ENCODE data around the gene TMEM63B. TPM values are rescaled to one million over a fixed set of nuclear protein-coding genes. Genes with fewer than 3 reads are reported as not detected.
"Not testable (repeated sequence)": the region's sequence is repeated elsewhere in the genome, so short reads cannot be mapped to it uniquely, and the experiment has no call there.

TMEM63B gene
- total RNA-seq, 3 donors from 2014 or later, result 17.4 to 22.6 (median 17.5) TPM

DNA sequence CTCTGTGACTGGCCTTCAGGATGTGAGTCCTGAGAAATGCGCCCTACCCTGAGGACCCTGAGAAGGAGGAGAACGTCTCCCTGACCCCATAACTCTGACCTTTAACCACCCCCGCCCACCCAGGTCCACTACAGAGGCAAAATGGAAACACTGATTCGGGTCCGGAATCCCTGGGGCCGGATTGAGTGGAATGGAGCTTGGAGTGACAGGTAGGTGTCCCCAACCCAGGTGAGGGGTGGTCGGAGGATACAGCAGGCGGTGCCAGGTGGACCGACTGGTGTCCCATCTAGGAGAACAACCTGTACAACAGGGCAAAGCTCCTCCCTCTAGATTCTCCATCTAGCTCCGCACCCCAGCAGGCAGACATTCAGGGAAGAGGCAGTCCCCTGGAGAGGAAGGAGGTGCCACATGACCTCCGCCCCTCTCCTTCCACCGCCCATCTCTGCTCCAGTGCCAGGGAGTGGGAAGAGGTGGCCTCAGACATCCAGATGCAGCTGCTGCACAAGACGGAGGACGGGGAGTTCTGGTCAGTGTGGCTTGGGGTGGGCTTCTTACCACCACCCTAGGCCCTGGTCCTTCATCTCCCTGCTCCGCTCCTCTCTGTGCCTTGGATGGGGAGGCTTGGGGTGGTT lies 48.9 kb downstream of the TMEM63B start:
- no peak for ATAC-seq
- peaks cover 14% of the 10 kb centered on the region for H3K4me1 Mint-ChIP-seq (ENCODE audit: low read depth)
- H3K4me3 Mint-ChIP-seq, result no peak overlapping the region
- no peak for DNase-seq
- H3K27me3 Mint-ChIP-seq (ENCODE audit: low read depth), result peaks cover 3% of the 10 kb centered on the region
- H3K9me3 Mint-ChIP-seq, result no peaks in the 10 kb centered on the region
- no peaks in the 10 kb centered on the region for H3K36me3 Mint-ChIP-seq (ENCODE audit: insufficient read depth)

DNA sequence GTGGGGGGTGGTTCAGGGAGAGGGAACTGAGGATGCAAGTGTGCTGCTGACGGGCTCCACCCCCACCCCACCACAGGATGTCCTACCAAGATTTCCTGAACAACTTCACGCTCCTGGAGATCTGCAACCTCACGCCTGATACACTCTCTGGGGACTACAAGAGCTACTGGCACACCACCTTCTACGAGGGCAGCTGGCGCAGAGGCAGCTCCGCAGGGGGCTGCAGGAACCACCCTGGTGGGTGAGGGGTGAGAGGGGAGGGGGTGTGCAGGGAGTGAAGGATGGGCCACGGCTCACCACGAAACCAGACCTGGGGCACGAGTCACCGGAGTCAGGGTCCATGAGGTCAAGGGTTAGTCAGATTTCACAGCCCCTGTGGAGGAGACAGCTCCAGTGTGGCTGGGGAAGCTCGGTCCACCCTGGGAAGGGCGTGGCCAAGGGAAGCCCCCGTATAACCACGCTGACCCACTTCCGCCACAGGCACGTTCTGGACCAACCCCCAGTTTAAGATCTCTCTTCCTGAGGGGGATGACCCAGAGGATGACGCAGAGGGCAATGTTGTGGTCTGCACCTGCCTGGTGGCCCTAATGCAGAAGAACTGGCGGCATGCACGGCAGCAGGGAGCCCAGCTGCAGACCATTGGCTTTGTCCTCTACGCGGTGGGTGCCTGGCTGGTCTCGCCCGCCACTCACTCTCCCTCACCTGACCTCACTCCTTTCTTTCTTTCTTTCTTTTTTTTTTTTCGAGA lies 49.6 kb downstream of the TMEM63B start:
- peak; percentile 47 for ATAC-seq
- no peaks in the 10 kb centered on the region for H3K9me3 Mint-ChIP-seq
- H3K4me1 Mint-ChIP-seq (ENCODE audit: low read depth), result peaks cover 14% of the 10 kb centered on the region
- peaks cover 3% of the 10 kb centered on the region for H3K27me3 Mint-ChIP-seq (ENCODE audit: low read depth)
- H3K4me3 Mint-ChIP-seq, result peak overlapping the region; percentile 38
- H3K36me3 Mint-ChIP-seq (ENCODE audit: insufficient read depth), result no peaks in the 10 kb centered on the region
- DNase-seq, result no peak

DNA sequence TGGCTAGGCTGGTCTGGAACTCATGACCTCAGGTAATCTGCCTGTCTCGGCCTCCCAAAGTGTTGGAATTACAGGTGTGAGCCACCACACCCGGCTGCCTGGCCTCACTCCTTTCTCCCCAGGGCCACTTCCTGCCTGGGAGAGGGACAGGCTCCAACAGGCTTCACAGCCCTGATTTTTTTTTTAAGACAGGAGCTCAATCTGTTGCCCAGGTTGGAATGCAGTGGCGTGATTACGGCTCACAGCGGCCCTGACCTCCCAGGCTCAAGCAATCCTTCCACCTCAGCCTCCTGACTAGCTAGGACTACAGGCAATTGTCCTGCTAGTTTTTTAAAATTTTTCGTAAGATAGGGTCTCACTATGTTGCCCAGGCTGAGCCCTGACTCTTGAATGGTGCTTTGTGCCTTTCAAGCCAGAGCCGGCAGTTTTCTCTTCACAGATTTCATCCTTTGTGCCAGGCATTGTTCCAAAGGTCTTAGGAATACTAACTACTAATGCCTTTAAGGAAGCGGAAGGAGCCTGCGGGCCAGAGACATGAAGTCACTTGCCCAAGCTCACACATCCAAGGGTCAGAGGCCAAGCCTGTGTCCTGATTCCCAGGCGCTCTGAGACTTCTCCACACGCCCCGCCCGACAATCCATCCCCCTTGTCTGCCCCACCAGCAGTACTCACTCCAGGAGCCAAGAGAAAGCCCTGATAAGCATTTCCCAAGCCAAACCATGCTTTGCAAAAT lies 50.5 kb downstream of the TMEM63B start:
- Mint-ChIP-seq H3K4me1 (ENCODE audit: low read depth) (peaks cover 5% of the 10 kb centered on the region), H3K27me3 (ENCODE audit: low read depth) (peaks cover 3% of the 10 kb centered on the region), H3K4me3 (no peak overlapping the region)

DNA sequence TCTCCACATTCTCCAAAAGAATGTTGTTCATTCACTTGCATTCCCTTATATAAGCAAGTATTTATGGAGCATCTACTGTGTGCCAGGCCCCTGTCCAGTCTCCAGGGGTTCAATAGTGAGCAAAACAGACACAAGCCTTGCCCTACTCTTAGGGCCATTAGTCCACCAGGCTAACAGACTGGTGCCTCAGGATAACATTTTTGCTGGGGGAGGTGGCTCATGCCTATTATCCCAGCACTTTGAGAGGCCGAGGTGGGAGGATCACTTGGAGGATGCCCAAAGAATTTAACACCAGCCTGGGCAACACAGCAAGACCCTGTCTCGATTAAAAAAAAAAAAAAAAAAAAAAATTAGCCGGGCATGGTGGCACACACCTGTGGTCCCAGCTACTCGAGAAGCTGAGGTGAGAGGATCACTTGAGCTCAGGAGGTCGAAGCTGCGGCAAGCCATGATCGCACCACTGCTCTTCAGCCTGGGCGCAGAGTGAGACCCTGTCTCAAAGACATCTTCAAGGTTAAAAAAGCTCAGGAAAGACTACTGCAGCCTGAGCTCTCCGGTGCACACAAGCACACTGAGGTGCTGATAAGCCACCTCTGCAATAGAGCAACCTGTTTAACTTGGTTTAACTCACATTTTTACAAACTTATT lies 51.2 kb downstream of the TMEM63B start:
- DNase-seq (no peak), ATAC-seq (no peak)
- H3K9me3 Mint-ChIP-seq, result no peaks in the 10 kb centered on the region
- H3K27me3 Mint-ChIP-seq (ENCODE audit: low read depth), result peaks cover 3% of the 10 kb centered on the region
- peaks cover 5% of the 10 kb centered on the region for H3K4me1 Mint-ChIP-seq (ENCODE audit: low read depth)
- no peaks in the 10 kb centered on the region for H3K36me3 Mint-ChIP-seq (ENCODE audit: insufficient read depth)
- H3K4me3 Mint-ChIP-seq, result no peak overlapping the region

More for the DNA sequence above, 50.5 kb downstream of the TMEM63B start:
- no peaks in the 10 kb centered on the region for H3K9me3 Mint-ChIP-seq
- DNase-seq (no peak), ATAC-seq (no peak)
- H3K36me3 Mint-ChIP-seq (ENCODE audit: insufficient read depth), result no peaks in the 10 kb centered on the region

DNA sequence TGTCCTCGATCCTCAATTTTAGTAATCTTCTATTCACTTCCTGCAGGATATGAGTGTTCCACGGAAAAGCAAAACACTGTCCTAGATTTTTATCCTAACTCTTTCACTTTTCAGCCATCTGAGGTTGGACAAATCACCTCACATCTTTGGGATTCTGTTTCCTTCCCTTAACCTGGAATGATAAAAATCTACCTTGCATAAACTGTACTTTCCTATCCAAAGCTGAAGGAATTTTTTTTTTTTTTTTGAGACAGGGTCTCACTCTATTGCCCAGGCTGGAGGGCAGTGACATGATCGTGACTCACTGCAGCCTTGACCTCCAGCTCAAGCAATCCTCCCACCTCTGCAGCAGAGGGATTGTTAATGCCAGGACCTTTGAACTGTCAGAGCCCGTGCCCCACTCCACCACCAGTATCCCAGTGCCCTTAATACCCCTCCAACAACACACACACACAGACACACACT lies 51.8 kb downstream of the TMEM63B start:
- H3K27me3 Mint-ChIP-seq (ENCODE audit: low read depth), result peaks cover 3% of the 10 kb centered on the region
- no peaks in the 10 kb centered on the region for H3K9me3 Mint-ChIP-seq
- H3K4me1 Mint-ChIP-seq (ENCODE audit: low read depth), result peaks cover 5% of the 10 kb centered on the region
- ATAC-seq, result no peak
- no peak overlapping the region for H3K4me3 Mint-ChIP-seq
- H3K36me3 Mint-ChIP-seq (ENCODE audit: insufficient read depth), result no peaks in the 10 kb centered on the region
- no peak for DNase-seq

DNA sequence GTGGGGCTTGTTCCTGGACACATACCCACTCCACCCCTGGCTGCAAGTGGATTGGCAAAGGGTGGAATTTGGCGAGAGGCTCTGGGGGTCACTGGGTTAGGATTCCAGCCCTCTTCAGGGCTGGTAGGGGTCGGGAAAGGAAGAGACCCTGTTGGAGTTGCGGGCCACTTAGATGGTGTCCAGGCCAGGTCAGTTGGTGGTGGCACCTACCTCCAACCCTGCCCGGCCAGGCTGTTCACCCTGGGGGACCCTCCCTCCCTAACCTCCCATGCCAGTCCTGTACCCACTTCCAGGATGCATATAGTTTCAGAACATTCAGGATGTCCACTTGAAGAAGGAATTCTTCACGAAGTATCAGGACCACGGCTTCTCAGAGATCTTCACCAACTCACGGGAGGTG lies 52.3 kb downstream of the TMEM63B start:
- Mint-ChIP-seq H3K4me1 (ENCODE audit: low read depth) (peaks cover 5% of the 10 kb centered on the region), H3K4me3 (no peak overlapping the region), H3K36me3 (ENCODE audit: insufficient read depth) (no peaks in the 10 kb centered on the region), H3K9me3 (no peaks in the 10 kb centered on the region), H3K27me3 (ENCODE audit: low read depth) (peaks cover 3% of the 10 kb centered on the region)
- ATAC-seq, result no peak
- DNase-seq, result no peak

DNA sequence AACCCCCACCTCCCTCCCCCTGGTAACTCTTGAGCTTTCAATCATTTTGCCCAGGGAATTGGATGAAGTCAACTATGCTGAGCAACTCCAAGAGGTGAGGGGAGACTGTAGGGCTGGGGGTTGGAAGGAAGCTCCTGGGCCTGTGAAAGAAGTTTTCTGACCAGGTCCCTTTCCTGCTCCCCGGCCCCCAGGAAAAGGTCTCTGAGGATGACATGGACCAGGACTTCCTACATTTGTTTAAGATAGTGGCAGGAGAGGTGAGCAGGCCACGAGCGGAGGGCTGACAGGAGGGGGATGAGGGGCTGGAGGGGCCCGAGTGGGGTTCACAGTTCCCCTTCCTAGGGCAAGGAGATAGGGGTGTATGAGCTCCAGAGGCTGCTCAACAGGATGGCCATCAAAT lies 53.1 kb downstream of the TMEM63B start:
- DNase-seq (no peak), ATAC-seq (no peak)
- no peaks in the 10 kb centered on the region for H3K9me3 Mint-ChIP-seq
- no peaks in the 10 kb centered on the region for H3K36me3 Mint-ChIP-seq (ENCODE audit: insufficient read depth)
- no peak overlapping the region for H3K4me3 Mint-ChIP-seq
- H3K27me3 Mint-ChIP-seq (ENCODE audit: low read depth), result no peaks in the 10 kb centered on the region
- H3K4me1 Mint-ChIP-seq (ENCODE audit: low read depth), result peaks cover 7% of the 10 kb centered on the region

DNA sequence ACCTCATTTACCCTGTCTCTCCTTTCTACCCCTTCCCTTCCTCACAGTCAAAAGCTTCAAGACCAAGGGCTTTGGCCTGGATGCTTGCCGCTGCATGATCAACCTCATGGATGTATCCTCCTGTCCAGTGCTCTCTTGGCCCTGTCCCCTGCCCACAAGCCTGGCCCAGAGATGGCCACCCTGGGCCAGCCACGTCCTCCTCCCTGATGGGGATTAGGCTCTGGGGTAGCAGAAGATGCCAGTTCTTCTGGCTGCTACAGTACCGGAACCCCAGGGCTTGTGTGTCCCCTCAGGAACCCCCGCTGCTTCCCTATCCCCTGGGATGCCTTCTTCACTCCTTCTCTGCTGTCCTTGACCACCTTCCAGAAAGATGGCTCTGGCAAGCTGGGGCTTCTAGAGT lies 53.5 kb downstream of the TMEM63B start:
- Mint-ChIP-seq H3K4me1 (ENCODE audit: low read depth) (peaks cover 8% of the 10 kb centered on the region), H3K27me3 (ENCODE audit: low read depth) (no peaks in the 10 kb centered on the region), H3K36me3 (ENCODE audit: insufficient read depth) (no peaks in the 10 kb centered on the region), H3K9me3 (no peaks in the 10 kb centered on the region), H3K4me3 (no peak overlapping the region)
- ATAC-seq (no peak), DNase-seq (no peak)

DNA sequence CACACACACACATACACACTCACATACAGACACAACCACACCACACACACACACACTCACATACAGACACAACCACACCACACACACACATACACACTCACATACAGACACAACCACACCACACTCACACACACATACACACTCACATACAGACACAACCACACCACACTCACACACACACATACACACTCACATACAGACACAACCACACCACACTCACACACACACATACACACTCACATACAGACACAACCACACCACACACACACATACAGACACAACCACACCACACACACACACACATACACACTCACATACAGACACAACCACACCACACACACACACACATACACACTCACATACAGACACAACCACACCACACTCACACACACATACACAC lies 54.4 kb downstream of the TMEM63B start:
- H3K4me3 Mint-ChIP-seq; H3K36me3 Mint-ChIP-seq (ENCODE audit: insufficient read depth); H3K27me3 Mint-ChIP-seq (ENCODE audit: low read depth); DNase-seq; ATAC-seq; H3K9me3 Mint-ChIP-seq: not testable (repeated sequence)
- peaks cover 11% of the 10 kb centered on the region for H3K4me1 Mint-ChIP-seq (ENCODE audit: low read depth)

DNA sequence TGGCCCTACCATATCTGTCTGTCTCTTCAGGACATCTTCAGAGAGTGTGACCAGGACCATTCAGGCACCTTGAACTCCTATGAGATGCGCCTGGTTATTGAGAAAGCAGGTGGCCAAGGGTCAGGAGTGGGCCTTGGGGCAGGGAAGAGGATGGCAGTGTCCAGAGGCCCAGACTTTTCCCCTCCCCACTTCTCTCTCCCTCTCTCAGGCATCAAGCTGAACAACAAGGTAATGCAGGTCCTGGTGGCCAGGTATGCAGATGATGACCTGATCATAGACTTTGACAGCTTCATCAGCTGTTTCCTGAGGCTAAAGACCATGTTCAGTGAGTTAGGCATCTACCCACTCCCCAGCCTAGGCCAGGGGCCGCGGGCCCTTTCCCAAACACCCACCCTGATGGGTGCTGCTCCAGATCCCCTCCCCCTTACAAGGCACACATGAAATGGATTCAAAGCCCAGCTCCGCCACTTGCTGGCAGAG lies 55.6 kb downstream of the TMEM63B start:
- Mint-ChIP-seq H3K4me3 (no peak overlapping the region), H3K36me3 (ENCODE audit: insufficient read depth) (no peaks in the 10 kb centered on the region), H3K4me1 (ENCODE audit: low read depth) (peaks cover 8% of the 10 kb centered on the region), H3K9me3 (no peaks in the 10 kb centered on the region), H3K27me3 (ENCODE audit: low read depth) (peaks cover 3% of the 10 kb centered on the region)
- ATAC-seq (no peak), DNase-seq (no peak)

DNA sequence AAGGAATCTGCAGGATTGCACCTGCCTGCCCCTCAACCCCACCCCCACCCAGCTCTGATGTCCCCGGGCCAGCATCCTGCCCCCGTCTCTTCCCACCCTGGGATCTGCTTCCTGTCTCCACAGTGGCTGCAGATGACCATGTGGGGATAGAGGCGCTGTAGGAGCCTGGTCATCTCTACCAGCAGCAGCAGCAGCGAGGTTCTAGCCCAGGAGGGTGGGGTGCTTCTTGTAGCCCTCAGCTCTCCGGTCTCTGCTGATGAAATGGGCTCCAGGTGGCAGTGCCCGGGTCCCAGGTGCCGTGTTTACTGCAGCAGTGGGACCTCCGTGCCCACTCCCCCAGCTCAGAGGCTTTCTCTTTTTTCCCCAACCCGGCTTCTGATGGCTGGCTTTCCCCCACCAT lies 56.4 kb downstream of the TMEM63B start:
- ATAC-seq (no peak), DNase-seq (no peak)
- H3K4me1 Mint-ChIP-seq (ENCODE audit: low read depth), result peaks cover 8% of the 10 kb centered on the region
- H3K9me3 Mint-ChIP-seq, result no peaks in the 10 kb centered on the region
- H3K27me3 Mint-ChIP-seq (ENCODE audit: low read depth), result peaks cover 3% of the 10 kb centered on the region
- no peak overlapping the region for H3K4me3 Mint-ChIP-seq
- no peaks in the 10 kb centered on the region for H3K36me3 Mint-ChIP-seq (ENCODE audit: insufficient read depth)

DNA sequence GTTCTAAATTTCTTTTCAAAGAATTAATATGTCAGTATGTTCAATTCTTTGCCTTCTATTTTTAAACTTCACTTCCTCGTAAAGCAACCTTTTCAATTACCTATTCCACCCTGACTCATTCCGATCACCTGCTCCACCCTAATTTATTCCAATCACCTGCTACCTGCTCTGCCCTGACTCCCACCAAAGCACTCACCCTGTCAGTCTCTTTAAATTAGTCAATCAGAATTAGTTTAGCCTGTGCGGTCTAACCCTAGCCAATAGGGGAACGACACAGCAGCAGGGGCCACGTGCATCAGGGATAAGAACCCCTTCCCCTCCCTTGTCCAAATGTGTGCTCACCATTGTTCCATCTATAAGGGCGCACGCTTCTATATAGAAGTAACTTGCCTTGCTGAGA lies 58.0 kb downstream of the TMEM63B start:
- H3K27me3 Mint-ChIP-seq (ENCODE audit: low read depth); H3K4me3 Mint-ChIP-seq; DNase-seq; ATAC-seq; H3K36me3 Mint-ChIP-seq (ENCODE audit: insufficient read depth); H3K9me3 Mint-ChIP-seq: not testable (repeated sequence)
- H3K4me1 Mint-ChIP-seq (ENCODE audit: low read depth), result peaks cover 12% of the 10 kb centered on the region

DNA sequence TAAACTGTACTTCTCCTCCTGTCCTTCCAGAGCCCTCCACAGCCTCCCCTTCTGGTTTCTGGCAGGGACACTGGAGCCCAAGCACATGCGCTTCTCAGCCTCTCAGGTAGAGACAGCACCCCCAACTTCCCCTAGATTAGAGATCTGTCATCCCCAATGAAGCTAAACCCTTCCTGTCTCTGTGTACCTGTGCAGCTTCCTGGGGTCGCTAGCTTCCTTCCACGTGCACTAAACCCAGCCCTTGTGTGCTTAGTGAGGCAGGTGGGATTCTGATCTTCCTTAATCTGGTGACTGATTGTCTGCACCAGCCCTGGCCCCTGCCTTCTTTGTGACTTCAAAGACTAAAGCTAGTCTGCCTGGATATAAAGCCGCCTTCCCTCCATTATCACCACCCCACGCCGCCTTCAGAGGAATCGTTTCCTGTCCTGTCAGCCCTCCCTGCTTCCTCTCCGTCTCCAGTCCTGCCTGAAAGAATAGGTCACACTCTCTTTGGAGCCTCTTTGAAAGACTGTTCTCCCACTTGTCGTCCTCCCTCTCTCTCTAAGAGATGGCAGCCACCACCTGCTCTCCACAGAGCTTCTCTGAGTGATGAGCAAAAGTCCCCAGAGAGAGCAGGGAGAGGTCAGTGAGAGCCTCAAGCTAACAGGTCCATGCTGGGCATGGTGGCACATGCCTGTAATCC lies 58.7 kb downstream of the TMEM63B start:
- peak overlapping the region; percentile 20 for H3K4me3 Mint-ChIP-seq
- no peaks in the 10 kb centered on the region for H3K9me3 Mint-ChIP-seq
- ATAC-seq, result peak; percentile 32 to 42
- DNase-seq, result no peak
- H3K27me3 Mint-ChIP-seq (ENCODE audit: low read depth), result peaks cover 3% of the 10 kb centered on the region
- H3K4me1 Mint-ChIP-seq (ENCODE audit: low read depth), result peaks cover 12% of the 10 kb centered on the region
- no peaks in the 10 kb centered on the region for H3K36me3 Mint-ChIP-seq (ENCODE audit: insufficient read depth)

DNA sequence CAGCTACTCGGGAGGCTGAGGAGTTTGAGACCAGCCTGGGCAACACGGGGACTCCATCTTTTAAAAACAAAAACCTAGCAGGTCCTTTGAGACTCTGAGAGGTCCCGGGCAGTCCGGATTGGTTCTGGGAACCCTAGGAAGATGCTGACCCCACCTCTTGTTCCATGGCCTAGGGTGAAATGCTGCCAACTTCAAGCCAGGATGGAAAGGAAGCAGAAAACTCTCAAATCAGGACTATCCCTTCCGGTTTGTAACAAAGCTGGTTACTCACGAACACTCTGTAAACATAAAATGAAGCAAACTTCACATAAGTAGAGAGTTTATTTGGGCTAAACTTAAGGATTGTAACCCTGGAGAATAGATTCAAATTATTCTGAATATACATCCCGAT lies 59.3 kb downstream of the TMEM63B start:
- Mint-ChIP-seq H3K4me1 (ENCODE audit: low read depth) (peaks cover 12% of the 10 kb centered on the region), H3K9me3 (no peaks in the 10 kb centered on the region), H3K4me3 (no peak overlapping the region), H3K27me3 (ENCODE audit: low read depth) (peaks cover 3% of the 10 kb centered on the region), H3K36me3 (ENCODE audit: insufficient read depth) (no peaks in the 10 kb centered on the region)
- DNase-seq, result no peak
- ATAC-seq, result no peak

All from activated T-cell treated with anti-CD3 and anti-CD28 coated beads, Interleukin-2, amount 50 U/mL, for 4 hours (primary cell).